Measurements from ENCODE around the gene DTX4. TPM values are rescaled to one million over a fixed set of nuclear protein-coding genes. Genes with fewer than 3 reads are reported as not detected.

Gene DTX4
- total RNA-seq, 1 experiment from 2014 or later = 7.6 TPM

- no peaks in the 10 kb centered on the region for H3K27me3 ChIP-seq (ENCODE audit: insufficient read depth, low read length)
- H3K4me3 ChIP-seq (replicated peaks in 1 of 2; ENCODE audit: low read depth in 1 of 2, low read length in 2 of 2) = no peak overlapping the region
- H3K9ac ChIP-seq (ENCODE audit: low read length) = no peak overlapping the region
- DNase-seq (ENCODE audit: low read depth, low spot score) = no peak
- H4K20me1 ChIP-seq (ENCODE audit: insufficient read depth) = no peaks in the 10 kb centered on the region
- no peaks in the 10 kb centered on the region for H3K9me3 ChIP-seq (ENCODE audit: control insufficient read depth in 1 of 2, insufficient read depth in 1 of 2, low read depth in 1 of 2, low read length in 2 of 2)
- ChIA-PET RAD21 (ENCODE audit: low non-redundant PET in 1 of 2, low total read pairs in 2 of 2, uncharacterized antibody in 2 of 2, unreplicated experiment in 2 of 2) (no interaction called here), POLR2A (no interaction called here), CTCF (interaction anchor here (1.0 to 2.3 kb wide), 4 partner anchors 13 to 36 kb away, joined by 4 to 14 read pairs (median 6); partner anchors contain the start of gene DTX4)
- TF ChIP-seq SIN3A (IDR thresholded peaks at IDR 0.05; ENCODE audit: low read depth) (no peak), SP1 (IDR thresholded peaks at IDR 0.05; ENCODE audit: low read depth) (no peak), POLR2AphosphoS5 (IDR thresholded peaks at IDR 0.05; ENCODE audit: low read depth, low read length) (no peak), ZBTB33 (IDR thresholded peaks at IDR 0.05; ENCODE audit: extremely low read depth, insufficient replicate concordance, low read length) (no peak), POLR2A (IDR thresholded peaks at IDR 0.05; ENCODE audit: borderline replicate concordance, extremely low read depth, insufficient read depth, insufficient read length) (no peak), CBX3 (IDR thresholded peaks at IDR 0.05; ENCODE audit: low read depth) (no peak), EZH2phosphoT487 (IDR thresholded peaks at IDR 0.05; ENCODE audit: borderline replicate concordance) (no peak), EZH2 (IDR thresholded peaks at IDR 0.05) (no peak), SRF (IDR thresholded peaks at IDR 0.05; ENCODE audit: low read depth) (no peak), REST (IDR thresholded peaks at IDR 0.05; ENCODE audit: low read depth) (no peak), JUND (IDR thresholded peaks at IDR 0.05) (no peak), EGR1 (IDR thresholded peaks at IDR 0.05; ENCODE audit: low read depth) (no peak), CTCF (IDR thresholded peaks at IDR 0.05 in 2 of 3, conservative IDR thresholded peaks at IDR 0.05 in 1 of 3; ENCODE audit: borderline replicate concordance in 1 of 3, insufficient read depth in 1 of 3, low read depth in 2 of 3, low read length in 2 of 3) (no peak), ATF3 (IDR thresholded peaks at IDR 0.05) (no peak), MAX (IDR thresholded peaks at IDR 0.05) (no peak), ELF1 (IDR thresholded peaks at IDR 0.05; ENCODE audit: borderline replicate concordance, low read depth) (no peak), CEBPB (IDR thresholded peaks at IDR 0.05; ENCODE audit: low read depth) (no peak), ZFX (IDR thresholded peaks at IDR 0.05) (no peak)
- H3K36me3 ChIP-seq (ENCODE audit: control insufficient read depth in 1 of 2, insufficient read depth in 2 of 2, low read length in 2 of 2) = 0 out of 4 replicates have a peak, but pooled peaks cover 2 to 3% of the 10 kb centered on the region in 2 experiments
- no peak overlapping the region for H3K27ac ChIP-seq (ENCODE audit: low read depth, low read length)
- BruUV-seq (replicated peaks) = no TSS peak
- H3K4me1 ChIP-seq (ENCODE audit: control insufficient read depth in 1 of 2, insufficient read depth in 2 of 2, low read length in 2 of 2) = no peaks in the 10 kb centered on the region; a peak in 2 of 4 replicates
- H2AFZ ChIP-seq (ENCODE audit: low read depth, low read length, poor library complexity, severe bottlenecking) = no peak overlapping the region
- intact Hi-C loops (cut with micrococcal nuclease) = no loop called here
- H3K4me2 ChIP-seq (ENCODE audit: low read length) = no peak overlapping the region
- no peaks in the 10 kb centered on the region for H3K79me2 ChIP-seq (ENCODE audit: insufficient read depth, low read length)
- ATAC-seq = no peak
- H3K9me2 ChIP-seq (ENCODE audit: insufficient read depth) = no peaks in the 10 kb centered on the region
Measured at GRCh38 chr11:59205648-59206047, 33.7 kb downstream of the DTX4 start.

Measured in HCT116 (cell line).